Measurements from ENCODE around the gene REEP5. TPM values are rescaled to one million over a fixed set of nuclear protein-coding genes. Genes with fewer than 3 reads are reported as not detected.

The REEP5 gene
- total and polyA plus RNA-seq, 2 of the 4 experiments (the other 2 are of a cell fraction), result 49.3 to 82.0 TPM

DNA sequence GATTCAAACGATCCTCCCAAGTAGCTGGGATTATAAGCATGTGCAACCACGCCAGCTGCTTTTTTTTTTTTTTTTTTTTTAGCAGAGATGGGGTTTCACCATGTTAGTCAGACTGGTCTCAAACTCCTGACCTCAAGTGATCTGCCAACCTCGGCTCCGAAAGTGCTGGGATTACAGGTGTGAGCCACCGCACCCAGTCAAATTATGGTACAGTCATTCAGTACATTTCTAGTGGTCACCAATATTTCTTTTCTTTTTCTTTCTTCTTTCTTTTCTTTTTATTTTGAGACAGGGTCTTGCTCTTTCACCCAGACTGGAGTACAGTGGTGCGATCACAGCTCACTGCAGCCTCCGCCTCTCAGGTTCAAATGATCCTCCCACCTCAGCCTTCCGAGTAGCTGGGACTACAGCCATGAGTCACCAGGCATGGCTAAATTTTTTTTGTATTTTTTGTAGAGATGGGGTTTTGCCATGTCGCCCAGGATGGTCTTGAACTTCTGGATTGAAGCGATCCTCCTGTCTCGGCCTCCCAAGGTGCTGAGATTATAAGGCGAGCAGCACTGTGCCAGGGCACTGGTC lies 29.2 kb upstream of the REEP5 start:
- in situ Hi-C loops (cut with MboI; ENCODE audit: low sequenced_read_pairs), result loop anchor here (25.0 kb wide), 1 partner anchor 389 kb away; no protein-coding TSS in a partner anchor
- H3K4me3 ChIP-seq (ENCODE audit: insufficient read depth, low read depth, low read length), result no peak overlapping the region
- H3K36me3 ChIP-seq (ENCODE audit: control insufficient read depth, insufficient read depth, low read length), result no peaks in the 10 kb centered on the region
- H3K27ac ChIP-seq (ENCODE audit: insufficient read depth, low read length), result no peak overlapping the region
- H2BK15ac ChIP-seq (ENCODE audit: low read depth, low read length), result no peak overlapping the region
- H2AK5ac ChIP-seq (ENCODE audit: low read depth, low read length), result no peak overlapping the region
- H3K23ac ChIP-seq (ENCODE audit: low read depth, low read length), result no peak overlapping the region
- peaks cover 2% of the 10 kb centered on the region for H3K27me3 ChIP-seq (ENCODE audit: control insufficient read depth, insufficient read depth, low read length)
- no peak overlapping the region for H2AFZ ChIP-seq (replicated peaks; ENCODE audit: low read length, poor library complexity)
- WGBS, 2 experiments (ENCODE audit: extremely low coverage in 2 of 2, insufficient read length in 1 of 2), result 88% methylated on average over 3 of the region's 12 CpGs; no CpG with 5 or more reads in 1 of the 2 experiments
- H3K14ac ChIP-seq (replicated peaks; ENCODE audit: low read depth, low read length), result no peak overlapping the region
- no peaks in the 10 kb centered on the region for H3K9me1 ChIP-seq (ENCODE audit: insufficient read depth, low read length)
- H2AK9ac ChIP-seq (replicated peaks; ENCODE audit: low read depth, low read length, poor library complexity), result no peak overlapping the region
- no peak overlapping the region for H4K5ac ChIP-seq (ENCODE audit: low read depth, low read length)
- dilution Hi-C loops (cut with HindIII; ENCODE audit: low sequenced_read_pairs, unreplicated experiment), result no loop called here
- H3K9ac ChIP-seq (ENCODE audit: low read depth, low read length), result no peak overlapping the region
- H4K8ac ChIP-seq (ENCODE audit: low read depth in 2 of 2, low read length in 2 of 2), result no peak overlapping the region
- H3K56ac ChIP-seq (ENCODE audit: extremely low read depth, insufficient read depth, low read length), result no peak overlapping the region
- no peaks in the 10 kb centered on the region for H3K4me1 ChIP-seq (ENCODE audit: control insufficient read depth, insufficient read depth, low read length)
- no peak overlapping the region for H2BK120ac ChIP-seq (ENCODE audit: low read depth, low read length)
- no peak overlapping the region for H3K4ac ChIP-seq (ENCODE audit: low read depth, low read length)
- no peak overlapping the region for H2BK5ac ChIP-seq (ENCODE audit: low read depth, low read length, poor library complexity, severe bottlenecking)
- no peak for DNase-seq
- no peak overlapping the region for H2BK20ac ChIP-seq (ENCODE audit: low read depth, low read length)
- TF ChIP-seq CEBPB (IDR thresholded peaks at IDR 0.05; ENCODE audit: low read depth, low read length) (no peak), MAFK (IDR thresholded peaks at IDR 0.05; ENCODE audit: low read depth, low read length) (no peak), RAD21 (IDR thresholded peaks at IDR 0.05; ENCODE audit: low read length) (no peak), MAZ (IDR thresholded peaks at IDR 0.05; ENCODE audit: borderline replicate concordance, low read depth, low read length) (no peak), CHD1 (IDR thresholded peaks at IDR 0.05; ENCODE audit: low read depth, low read length) (no peak), SMC3 (IDR thresholded peaks at IDR 0.05; ENCODE audit: low read depth, low read length) (no peak), NFE2L2 (IDR thresholded peaks at IDR 0.05; ENCODE audit: low read depth, low read length) (no peak), MXI1 (IDR thresholded peaks at IDR 0.05; ENCODE audit: borderline replicate concordance, low read depth, low read length) (no peak), RCOR1 (IDR thresholded peaks at IDR 0.05; ENCODE audit: insufficient replicate concordance, low read length) (no peak), BHLHE40 (IDR thresholded peaks at IDR 0.05; ENCODE audit: low read depth, low read length) (no peak), RFX5 (IDR thresholded peaks at IDR 0.05; ENCODE audit: low read depth, low read length) (no peak), POLR2A (IDR thresholded peaks at IDR 0.05; ENCODE audit: low read depth, low read length) (no peak)
- TF ChIP-seq, protein P1, sequence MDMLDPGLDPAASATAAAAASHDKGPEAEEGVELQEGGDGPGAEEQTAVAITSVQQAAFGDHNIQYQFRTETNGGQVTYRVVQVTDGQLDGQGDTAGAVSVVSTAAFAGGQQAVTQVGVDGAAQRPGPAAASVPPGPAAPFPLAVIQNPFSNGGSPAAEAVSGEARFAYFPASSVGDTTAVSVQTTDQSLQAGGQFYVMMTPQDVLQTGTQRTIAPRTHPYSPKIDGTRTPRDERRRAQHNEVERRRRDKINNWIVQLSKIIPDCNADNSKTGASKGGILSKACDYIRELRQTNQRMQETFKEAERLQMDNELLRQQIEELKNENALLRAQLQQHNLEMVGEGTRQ (IDR thresholded peaks at IDR 0.05; ENCODE audit: low read depth, low read length), result no peak
- TF ChIP-seq, protein P2, sequence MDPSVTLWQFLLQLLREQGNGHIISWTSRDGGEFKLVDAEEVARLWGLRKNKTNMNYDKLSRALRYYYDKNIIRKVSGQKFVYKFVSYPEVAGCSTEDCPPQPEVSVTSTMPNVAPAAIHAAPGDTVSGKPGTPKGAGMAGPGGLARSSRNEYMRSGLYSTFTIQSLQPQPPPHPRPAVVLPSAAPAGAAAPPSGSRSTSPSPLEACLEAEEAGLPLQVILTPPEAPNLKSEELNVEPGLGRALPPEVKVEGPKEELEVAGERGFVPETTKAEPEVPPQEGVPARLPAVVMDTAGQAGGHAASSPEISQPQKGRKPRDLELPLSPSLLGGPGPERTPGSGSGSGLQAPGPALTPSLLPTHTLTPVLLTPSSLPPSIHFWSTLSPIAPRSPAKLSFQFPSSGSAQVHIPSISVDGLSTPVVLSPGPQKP (IDR thresholded peaks at IDR 0.05; ENCODE audit: borderline replicate concordance, low read depth, low read length), result no peak
- TF ChIP-seq, protein P3, sequence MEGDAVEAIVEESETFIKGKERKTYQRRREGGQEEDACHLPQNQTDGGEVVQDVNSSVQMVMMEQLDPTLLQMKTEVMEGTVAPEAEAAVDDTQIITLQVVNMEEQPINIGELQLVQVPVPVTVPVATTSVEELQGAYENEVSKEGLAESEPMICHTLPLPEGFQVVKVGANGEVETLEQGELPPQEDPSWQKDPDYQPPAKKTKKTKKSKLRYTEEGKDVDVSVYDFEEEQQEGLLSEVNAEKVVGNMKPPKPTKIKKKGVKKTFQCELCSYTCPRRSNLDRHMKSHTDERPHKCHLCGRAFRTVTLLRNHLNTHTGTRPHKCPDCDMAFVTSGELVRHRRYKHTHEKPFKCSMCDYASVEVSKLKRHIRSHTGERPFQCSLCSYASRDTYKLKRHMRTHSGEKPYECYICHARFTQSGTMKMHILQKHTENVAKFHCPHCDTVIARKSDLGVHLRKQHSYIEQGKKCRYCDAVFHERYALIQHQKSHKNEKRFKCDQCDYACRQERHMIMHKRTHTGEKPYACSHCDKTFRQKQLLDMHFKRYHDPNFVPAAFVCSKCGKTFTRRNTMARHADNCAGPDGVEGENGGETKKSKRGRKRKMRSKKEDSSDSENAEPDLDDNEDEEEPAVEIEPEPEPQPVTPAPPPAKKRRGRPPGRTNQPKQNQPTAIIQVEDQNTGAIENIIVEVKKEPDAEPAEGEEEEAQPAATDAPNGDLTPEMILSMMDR (conservative IDR thresholded peaks at IDR 0.05; ENCODE audit: low read depth, low read length), result no peak
- CTCF ChIA-PET, result no interaction called here
- no peak for ATAC-seq (ENCODE audit: low read depth)
- POLR2A ChIA-PET (ENCODE audit: unreplicated experiment), result no interaction called here
- no peaks in the 10 kb centered on the region for H3K79me1 ChIP-seq (ENCODE audit: low read depth in 1 of 2, low read length in 2 of 2)
- H4K20me1 ChIP-seq (ENCODE audit: insufficient read depth, low read length), result no peaks in the 10 kb centered on the region
- no peak overlapping the region for H3K4me2 ChIP-seq (ENCODE audit: low read depth, low read length)
- no peaks in the 10 kb centered on the region for H3K9me3 ChIP-seq (ENCODE audit: control insufficient read depth, insufficient read depth, low read length)
- intact Hi-C loops (cut with micrococcal nuclease), result no loop called here
- no peak overlapping the region for H4K91ac ChIP-seq (ENCODE audit: insufficient read depth, low read depth, low read length)
- no TSS peak for BruUV-seq (replicated peaks)
- no peak overlapping the region for H3K18ac ChIP-seq (ENCODE audit: low read depth, low read length)
